HG03095 (cell line): ENCODE results near the gene SPRY4.
"Not testable (repeated sequence)": the region's sequence is repeated elsewhere in the genome, so short reads cannot be mapped to it uniquely, and the experiment has no call there.

ENCODE experiments used
- ATAC-seq: cut with Tn5 transposase; IDR thresholded peaks from one replicate; pipeline ENCODE4 v1.9.1; 2021; ENCODE audit warnings: moderate library complexity; ENCODE audit not compliant: unreplicated experiment

SPRY4 gene

DNA sequence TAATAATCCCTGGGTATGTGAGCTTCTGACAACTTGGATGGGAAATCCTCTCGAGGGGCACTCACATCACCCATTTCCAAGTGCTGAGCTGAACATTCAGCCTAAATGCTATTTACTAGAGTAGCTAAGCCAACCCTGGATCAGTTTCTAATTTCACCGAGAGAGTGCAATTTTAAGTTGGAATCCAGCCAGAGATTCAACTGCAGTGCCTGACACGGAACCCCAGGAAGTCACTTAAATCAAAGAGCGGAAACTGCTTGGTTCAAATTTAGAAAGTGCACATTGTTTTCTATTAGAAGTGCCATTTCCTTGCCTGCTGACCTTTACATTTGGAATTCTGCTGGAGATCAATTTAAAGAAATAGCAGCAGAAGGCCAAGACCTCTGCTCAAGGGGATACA lies 8.8 kb downstream of the SPRY4 start:
- no peak for ATAC-seq

DNA sequence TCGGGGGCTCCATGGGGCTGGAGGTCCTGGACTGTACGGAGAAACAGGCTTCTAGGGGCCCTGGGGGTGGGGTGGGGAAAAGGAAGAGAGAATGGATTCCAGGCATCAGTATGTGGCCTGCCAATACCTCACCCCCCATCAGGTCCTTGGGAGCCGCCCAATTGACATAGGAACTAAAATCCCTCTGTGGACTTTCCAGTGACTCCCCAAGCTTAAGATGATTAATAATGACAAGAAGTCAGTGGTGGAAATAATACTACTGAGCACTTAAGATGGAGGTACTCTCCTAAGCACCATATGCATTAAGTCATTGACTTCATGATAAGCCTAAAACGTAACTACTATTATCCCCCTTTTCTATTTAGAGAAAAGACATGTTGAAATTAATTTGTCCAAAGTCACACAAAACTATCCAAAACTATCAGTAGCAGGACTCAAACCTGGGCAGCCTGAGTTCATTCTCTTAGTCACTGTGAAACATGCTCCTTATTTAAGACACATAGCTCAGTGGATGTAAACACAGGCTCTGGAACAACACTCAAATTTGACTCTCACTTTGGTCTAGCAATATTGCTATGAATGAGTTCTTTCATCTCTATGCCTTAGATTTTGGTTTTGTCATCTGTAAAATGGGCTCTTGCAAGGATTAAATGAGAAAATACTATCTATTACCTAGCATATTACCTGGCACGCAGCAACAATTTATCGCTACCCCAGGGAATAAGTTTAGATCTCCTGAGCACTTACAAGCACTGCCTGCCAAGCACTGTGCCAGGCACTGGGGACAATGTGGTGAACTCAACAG lies 9.5 kb downstream of the SPRY4 start:
- ATAC-seq = no peak

DNA sequence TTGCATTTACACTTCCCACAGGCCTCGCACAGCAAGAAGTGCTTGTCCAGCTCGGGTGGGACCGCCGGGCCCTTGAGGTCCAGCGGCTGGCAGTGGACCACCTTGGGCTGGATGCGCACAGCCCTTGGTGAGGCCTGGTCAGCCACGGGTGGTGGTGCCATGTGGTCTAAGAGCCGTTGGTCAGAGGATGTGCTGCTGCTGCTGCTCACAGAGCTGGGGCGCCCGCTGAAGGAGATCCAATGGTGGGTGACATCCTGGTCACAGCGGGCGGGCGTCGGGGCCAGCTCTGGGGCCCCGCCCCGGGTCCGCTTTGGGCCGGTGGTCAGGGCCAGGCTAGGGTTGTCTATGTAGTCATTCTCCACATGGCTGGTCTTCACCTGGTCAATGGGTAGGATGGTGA lies 10.2 kb downstream of the SPRY4 start:
- ATAC-seq = no peak

DNA sequence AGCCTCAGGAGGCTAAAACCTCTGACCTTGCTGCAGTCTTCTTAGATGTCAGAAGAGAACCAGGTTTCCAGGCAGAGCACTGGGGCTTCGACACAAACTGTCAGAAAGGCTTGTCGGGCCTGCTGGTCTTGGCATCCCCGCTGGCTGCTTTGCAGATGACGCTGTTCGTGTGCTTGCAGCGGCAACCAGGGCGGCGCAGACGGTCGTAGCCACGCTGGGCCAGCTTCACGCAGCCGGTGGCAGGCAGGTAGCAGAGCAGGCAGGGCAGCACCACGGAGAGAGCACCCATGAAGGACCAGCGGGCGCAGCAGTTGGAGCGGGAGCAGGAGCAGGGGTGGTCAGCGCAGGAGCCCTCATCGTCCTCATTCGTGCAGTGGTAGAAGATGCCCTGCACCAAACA lies 10.7 kb downstream of the SPRY4 start:
- ATAC-seq = no peak

DNA sequence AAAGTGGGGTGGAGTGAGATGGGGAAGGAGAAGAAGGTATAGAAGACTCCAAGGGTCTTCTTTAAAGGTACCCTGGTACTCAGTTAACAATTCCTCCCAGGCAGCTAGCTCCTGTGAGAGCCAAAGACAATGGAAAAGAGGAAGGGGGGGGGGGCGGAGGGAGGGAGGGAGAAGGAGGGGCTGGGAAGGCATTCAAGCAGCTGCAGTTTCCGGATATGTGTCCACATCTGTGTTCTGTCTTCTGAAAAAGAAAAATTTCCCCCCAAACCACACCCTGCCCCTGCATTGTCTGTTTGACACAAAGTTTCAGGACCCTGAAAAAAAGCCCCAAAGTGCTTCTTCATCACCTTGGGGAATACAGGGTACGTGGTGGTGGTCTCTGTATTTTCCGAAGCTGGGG lies 11.1 kb downstream of the SPRY4 start:
- ATAC-seq = no peak

DNA sequence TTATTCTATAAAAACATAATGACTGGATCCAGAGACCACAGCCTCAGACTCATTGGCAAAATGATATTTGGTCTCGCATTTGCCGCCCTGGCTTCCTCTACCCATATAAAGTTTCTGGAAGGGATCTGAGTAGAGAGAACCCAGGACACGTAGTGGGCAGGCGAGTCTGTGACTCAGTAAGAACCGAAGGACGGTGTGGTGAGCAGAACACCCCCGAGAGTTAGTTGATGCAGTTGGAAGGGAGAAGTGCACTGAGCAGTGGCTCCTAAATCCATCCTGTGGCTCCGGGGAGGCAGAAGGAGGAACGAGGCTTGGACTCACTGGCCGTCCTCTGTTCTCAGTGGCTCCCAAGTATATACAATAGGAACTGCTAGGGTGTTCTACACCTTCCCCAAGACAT lies 11.5 kb downstream of the SPRY4 start:
- ATAC-seq = no peak

DNA sequence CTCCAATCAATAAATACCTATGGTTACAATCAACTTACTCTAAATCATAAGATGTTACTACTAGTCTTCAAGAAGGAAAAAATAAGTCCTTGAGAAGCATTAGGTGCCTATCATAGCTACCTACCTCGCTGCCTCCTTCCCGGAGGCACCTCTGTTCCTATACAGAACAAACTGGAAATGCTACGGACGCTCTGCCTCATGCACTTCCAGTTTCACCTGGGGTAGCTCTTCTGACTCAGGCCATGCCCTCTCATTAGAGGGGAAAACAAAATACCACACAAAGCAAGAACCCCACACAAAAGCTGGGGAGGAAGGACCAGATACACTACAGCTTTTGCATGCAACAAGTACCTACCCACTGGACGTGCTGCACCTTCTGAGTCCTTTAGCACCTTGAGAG lies 12.4 kb downstream of the SPRY4 start:
- no peak for ATAC-seq

DNA sequence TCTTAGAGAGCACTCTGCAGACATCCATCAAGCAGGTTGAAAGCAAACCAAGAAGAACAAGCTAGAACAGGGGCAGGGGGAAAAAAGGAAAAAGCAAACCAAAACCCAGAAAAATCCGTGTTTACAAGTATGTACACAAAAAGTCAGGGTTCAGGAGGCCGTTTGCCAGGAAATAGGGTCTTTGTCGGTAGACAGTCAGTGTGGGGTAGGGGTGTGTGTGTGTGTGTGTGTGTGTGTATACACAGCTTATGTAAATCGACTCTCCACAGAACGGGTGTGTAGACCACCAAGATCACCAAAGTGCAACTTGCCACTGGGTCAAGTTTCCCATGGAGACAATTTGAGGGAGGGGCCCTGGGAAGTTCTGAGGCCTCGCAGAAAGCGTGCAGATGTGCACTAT lies 13.1 kb downstream of the SPRY4 start:
- no peak for ATAC-seq

DNA sequence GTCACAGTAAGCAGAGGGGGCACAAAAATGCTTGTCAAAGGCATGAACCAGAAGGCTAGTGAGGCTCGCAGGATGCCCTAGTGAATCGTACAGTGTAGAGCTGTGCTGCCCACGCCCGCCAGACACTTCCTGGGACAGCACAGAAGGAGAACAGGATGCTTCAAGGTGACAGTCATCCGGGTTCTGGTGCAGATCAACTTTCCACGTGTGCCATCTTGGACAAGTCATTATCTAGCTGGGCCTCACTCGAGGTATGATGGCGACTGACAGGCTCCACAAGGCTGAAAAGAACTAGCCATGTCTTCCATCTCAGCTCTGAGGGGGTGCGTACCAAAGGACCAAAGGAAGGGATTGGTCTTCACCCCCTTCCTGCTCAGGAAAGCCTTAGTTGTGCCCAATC lies 14.0 kb downstream of the SPRY4 start:
- ATAC-seq = no peak

DNA sequence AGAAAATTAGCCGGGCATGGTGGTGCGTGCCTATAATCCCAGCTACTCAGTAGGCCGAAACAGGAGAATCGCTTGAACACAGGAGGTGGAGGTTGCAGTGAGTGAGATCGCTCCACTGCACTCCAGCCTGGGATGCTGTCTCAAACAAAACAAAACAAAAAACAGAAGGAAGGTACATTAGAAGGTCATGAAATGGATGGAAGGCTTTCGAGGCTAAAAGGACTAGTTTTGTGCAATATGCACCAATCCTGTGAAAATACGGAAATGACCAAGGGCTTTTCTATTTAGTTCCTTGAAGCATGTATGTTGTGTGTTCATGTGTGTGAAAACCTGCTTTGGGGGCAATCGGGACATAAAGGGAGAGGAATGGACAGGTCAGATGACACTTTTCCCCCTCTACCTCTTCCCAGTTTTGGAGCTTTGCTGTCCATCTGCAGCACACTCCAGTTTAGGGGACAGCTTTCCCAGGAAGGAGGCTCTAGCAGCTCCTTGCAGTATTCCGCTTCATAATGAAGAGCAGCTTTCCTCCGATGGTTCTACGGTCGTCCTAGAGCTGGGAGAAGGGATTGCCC lies 15.0 kb downstream of the SPRY4 start:
- ATAC-seq = no peak

DNA sequence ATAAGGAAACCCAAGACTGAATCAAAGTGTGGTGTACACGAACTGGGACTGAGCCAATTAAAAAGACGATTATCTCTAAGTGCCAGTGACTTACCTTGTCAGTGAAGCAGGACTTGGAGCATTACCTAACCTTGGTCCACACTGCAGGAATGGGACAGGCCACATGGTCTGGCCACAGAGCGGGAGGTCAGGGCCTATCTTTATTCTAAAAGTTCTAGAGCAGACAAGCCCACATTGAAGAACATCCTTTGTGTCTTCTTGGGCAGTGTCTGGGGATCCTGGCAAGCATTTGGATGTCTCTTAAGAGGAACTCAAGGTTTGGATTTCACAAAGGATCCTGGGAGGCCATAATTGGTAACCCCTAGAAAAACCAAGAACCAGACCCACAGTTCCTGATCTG lies 16.5 kb downstream of the SPRY4 start:
- no peak for ATAC-seq

DNA sequence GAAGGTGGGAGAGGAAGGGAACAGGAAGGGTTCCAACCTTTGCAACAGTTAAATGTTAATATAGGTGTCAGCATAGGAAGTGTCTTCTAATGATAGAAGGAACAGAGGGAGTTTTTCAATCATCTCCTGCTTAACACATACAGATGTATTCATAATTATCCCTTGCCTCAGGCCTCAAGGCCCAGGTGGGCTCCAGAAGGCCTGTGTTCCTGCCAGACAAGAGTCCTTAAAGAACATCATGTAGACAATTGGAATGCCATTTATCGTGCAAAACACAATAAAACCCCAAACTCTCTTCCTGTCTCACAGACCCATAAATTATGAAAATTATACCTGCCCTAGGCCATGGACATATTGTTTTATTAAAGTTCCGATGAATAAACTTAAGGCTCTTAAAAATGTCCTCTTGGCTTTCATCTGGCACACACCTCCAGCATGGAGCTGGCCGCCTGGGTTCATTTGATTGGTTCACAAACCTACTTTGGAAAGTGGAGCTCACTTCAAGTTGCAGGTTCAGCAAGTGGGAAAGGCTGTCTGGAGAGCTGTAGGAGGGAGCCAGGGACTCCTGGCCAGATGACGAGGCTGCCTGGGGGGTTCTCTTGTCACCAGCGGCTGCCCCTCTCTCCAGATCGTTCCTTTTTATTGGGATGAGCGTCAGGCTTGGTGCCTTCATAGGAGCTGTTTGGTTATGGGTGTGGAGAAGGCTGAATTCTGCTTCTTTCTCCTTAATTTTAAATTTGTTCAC lies 17.5 kb downstream of the SPRY4 start:
- no peak for ATAC-seq

DNA sequence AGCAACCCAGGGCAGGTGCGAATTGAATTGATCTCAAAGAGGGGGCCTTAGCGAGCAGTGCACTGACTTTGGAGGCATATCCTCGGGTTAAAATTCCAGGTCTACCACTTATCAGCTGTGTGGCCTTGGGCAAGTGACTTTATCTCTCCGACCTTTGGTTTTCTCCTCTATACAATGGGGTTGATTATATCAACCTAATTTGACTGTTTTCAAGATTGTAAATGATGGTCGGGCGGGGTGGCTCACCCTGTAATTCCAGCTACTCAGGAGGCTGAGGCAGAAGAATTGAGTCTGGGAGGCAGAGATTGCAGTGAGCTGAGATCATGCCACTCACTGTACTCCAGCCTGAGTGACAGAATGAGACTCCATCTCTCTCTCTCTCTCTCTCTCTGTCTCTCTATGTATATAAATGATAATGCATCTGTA lies 18.7 kb downstream of the SPRY4 start:
- no peak for ATAC-seq

DNA sequence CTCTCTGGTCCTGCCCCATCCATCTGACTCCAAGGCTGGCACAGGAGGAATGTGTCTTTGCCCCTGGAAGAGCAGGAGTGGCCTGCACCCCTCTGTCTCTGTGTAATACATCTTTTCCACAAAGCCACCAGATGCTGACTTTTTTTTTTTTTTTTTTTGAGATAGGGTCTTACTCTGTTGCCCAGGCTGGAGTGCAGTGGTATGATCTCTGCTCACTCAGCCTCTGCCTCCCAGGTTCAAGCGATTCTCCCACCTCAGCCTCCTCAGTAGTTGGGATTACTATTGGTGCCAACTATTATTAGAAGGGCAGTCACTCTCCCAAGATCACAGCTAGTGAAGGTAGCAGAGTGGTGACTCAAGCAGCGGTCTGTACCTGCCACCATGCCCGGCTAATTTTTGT lies 19.6 kb downstream of the SPRY4 start:
- no peak for ATAC-seq

DNA sequence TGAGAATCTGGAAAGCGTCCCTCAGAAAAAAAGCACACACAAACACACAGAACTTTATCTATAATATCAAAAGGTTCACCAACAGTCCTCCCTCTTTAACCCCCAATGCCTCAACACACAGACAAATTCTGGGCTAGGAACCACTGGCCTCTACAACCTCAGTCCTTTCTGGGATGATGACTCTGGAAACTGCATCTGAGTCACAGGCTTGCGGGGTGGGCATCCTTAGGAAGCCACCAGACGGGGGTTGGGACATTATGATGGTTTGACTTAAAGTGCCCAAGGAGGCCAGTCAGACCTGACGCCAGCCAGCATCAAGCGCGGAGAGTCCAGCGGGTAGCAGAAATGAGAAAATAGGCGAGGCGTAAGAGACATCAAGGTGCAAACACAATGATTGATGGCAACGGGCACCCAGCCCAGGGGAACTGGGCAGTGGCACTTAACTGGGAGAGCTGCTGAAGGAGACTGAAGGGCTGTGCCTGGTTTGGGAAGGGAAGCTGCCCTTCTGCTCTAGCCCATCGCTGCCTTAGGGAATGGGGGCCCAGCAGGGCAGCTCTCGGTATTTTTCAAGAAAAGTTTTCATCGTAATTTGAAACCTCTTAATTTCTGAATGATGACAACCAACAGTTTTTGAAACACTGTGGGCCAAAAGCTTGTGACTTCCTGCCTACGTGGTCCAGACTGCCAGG lies 20.7 kb downstream of the SPRY4 start:
- ATAC-seq = no peak

DNA sequence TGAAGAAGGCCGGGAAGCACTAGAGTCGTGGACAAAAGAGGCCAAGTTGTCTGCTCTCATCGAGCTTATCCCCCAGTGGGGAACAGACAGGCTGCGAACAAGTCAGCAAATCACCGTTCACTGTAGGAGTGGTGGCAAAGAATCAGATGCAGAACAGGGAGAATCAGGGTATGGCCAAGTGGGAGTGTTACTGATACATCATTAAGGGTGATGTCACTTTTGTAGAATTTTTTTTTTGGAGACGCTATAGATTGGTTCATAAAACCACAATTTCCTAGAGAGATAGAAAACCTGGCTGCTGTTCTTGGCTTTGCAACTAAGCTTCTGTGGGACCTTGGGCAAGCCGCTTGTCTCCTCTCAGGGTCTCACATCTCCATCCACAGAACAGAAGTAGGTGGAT lies 21.3 kb downstream of the SPRY4 start:
- no peak for ATAC-seq

DNA sequence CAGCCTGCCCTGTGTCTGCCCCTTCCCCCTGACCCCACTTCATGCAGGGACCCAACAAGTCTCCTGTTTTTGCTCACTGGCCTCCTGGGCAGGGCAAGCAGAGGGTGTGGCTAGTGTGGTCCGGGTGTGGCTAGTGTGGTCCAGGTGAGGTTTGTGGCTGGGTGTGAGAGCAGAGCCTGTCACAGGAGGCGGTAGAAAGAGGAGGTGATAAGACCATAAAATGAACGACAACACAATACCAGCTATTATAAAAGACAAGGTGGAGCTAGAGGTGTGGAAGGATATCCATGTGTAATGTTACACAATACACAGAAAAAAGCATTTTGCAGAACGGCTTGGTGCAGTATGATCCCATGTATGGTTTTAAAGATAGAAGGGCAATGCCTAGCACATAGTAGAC lies 23.3 kb downstream of the SPRY4 start:
- ATAC-seq = no peak

DNA sequence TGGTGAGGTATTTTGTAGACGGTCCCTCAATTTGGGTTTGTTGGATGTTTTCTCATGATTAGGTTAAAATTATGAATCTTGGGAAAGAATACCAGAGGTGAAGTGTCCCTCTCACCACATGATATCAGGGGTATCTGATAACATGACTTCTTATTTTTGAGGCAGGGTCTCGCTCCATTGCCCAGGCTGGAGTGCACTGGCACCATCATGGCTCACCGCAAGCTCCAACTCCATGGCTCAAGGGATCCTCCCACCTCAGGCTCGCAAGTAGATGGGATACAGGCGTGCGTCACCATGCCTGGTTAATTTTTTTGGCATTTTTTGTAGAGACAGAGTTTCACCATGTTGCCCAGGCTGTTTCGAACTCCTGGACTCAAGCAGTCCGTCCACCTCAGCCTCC lies 24.1 kb downstream of the SPRY4 start:
- no peak for ATAC-seq

DNA sequence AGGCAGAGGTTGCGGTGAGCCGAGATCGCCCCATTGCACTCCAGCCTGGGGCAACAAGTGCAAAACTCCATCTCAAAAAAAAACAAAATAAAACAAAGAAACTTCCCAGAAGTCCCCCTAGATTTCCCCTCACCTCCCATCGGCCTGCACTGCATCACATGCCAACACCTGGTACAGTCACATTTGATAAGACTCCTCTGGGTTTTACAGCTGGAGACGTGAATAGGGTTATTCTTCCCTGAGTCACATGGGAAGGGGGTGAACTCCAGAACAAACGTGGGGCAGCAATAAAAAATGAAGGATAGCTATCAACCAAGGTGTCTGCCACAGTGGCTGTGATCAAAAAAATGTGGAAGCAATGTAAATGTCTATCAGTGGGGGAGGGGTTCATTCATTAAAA lies 26.0 kb downstream of the SPRY4 start:
- ATAC-seq = no peak

DNA sequence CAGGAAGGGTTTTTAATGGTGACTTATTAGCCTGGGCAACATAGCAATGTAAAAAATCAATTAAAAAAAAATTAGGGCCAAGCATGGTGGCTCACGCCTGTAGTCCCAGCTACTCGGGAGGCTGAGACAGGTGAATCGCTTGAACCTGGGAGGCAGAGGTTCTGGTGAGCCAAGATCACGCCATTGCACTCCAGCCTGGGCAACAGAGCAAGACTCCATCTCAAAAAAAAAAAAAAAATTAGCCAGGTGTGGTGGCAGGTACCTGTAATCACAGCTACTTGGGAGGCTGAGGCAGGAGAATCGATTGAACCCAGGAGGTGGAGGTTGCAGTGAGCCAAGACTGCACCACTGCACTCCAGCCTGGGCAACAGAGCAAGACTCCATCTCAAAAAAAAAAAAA lies 27.0 kb downstream of the SPRY4 start:
- not testable (repeated sequence) for ATAC-seq

DNA sequence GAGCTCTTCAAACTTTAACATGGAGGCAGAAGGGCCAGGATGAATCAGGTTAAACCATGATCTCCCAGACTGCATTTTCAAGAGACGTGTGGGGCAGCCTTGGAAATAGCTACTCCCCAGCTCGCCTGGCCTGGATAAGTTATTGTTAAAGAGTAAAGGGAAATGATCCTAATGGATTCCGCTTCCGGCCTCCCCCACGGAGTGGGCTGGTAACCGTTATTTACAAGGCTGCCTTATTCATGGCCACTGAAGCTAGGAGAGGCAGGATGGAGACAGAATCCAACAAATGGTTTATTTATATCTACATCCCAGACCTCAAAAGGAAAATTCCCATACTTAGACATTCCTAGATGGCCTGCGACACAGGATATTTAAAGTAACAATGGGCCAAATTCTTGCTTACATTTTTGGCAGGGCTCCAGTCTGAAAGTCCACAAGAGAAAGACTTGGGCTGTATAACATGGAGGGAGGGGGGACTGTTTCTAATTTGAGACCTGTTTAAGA lies 27.9 kb downstream of the SPRY4 start:
- ATAC-seq = no peak
